ENCODE measurements around the gene KCNQ5. TPM values are rescaled to one million over a fixed set of nuclear protein-coding genes. Genes with fewer than 3 reads are reported as not detected.

Gene KCNQ5
- total RNA-seq, 1 experiment from 2014 or later: not detected

DNA sequence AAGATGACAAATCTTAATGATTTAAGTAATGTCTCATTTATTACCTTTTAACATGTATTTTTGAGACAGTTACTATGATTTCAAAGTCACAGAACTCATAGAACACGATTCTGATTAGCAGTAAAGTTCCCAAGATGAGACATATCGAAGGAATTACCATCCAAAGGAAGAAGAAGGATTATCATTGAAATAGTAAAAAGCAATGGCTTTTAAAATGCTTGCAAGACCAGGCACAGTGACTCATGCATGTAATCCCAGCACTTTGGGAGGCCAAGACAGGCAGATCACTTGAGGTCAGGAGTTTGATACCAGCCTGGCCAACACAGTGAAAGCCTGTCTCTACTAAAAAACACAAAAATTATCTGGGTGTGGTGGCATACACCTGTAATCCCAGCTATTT lies 384.3 kb downstream of the KCNQ5 start:
- Histone ChIP-seq H3K4me1 (ENCODE audit: control insufficient read depth in 1 of 2, insufficient read depth in 2 of 2, low read length in 2 of 2) (no peaks in the 10 kb centered on the region), H2AFZ (ENCODE audit: low read depth, low read length, poor library complexity, severe bottlenecking) (no peak overlapping the region), H3K4me3 (replicated peaks in 1 of 2; ENCODE audit: low read depth in 1 of 2, low read length in 2 of 2) (no peak overlapping the region), H4K20me1 (ENCODE audit: insufficient read depth) (no peaks in the 10 kb centered on the region), H3K36me3 (ENCODE audit: control insufficient read depth in 1 of 2, insufficient read depth in 2 of 2, low read length in 2 of 2) (no peaks in the 10 kb centered on the region), H3K79me2 (ENCODE audit: insufficient read depth, low read length) (no peaks in the 10 kb centered on the region), H3K27me3 (ENCODE audit: insufficient read depth, low read length) (peaks cover 52% of the 10 kb centered on the region), H3K4me2 (ENCODE audit: low read length) (no peak overlapping the region), H3K9me3 (ENCODE audit: control insufficient read depth in 1 of 2, insufficient read depth in 1 of 2, low read depth in 1 of 2, low read length in 2 of 2) (no peaks in the 10 kb centered on the region), H3K27ac (ENCODE audit: low read depth, low read length) (no peak overlapping the region), H3K9me2 (ENCODE audit: insufficient read depth) (no peaks in the 10 kb centered on the region), H3K9ac (ENCODE audit: low read length) (no peak overlapping the region)
- TF ChIP-seq EZH2phosphoT487 (IDR thresholded peaks at IDR 0.05; ENCODE audit: borderline replicate concordance) (no peak), CEBPB (IDR thresholded peaks at IDR 0.05; ENCODE audit: low read depth) (no peak), TCF7L2 (IDR thresholded peaks at IDR 0.05; ENCODE audit: borderline replicate concordance, extremely low read depth, insufficient read depth, insufficient read length) (no peak), EGR1 (IDR thresholded peaks at IDR 0.05; ENCODE audit: low read depth) (no peak), RAD21 (IDR thresholded peaks at IDR 0.05; ENCODE audit: low read depth) (no peak), SP1 (IDR thresholded peaks at IDR 0.05; ENCODE audit: low read depth) (no peak), POLR2A (IDR thresholded peaks at IDR 0.05; ENCODE audit: borderline replicate concordance, extremely low read depth, insufficient read depth, insufficient read length) (no peak), ZNF274 (IDR thresholded peaks at IDR 0.05; ENCODE audit: low read depth, low read length) (no peak), EZH2 (IDR thresholded peaks at IDR 0.05) (no peak)
- TF ChIP-seq, protein P1, sequence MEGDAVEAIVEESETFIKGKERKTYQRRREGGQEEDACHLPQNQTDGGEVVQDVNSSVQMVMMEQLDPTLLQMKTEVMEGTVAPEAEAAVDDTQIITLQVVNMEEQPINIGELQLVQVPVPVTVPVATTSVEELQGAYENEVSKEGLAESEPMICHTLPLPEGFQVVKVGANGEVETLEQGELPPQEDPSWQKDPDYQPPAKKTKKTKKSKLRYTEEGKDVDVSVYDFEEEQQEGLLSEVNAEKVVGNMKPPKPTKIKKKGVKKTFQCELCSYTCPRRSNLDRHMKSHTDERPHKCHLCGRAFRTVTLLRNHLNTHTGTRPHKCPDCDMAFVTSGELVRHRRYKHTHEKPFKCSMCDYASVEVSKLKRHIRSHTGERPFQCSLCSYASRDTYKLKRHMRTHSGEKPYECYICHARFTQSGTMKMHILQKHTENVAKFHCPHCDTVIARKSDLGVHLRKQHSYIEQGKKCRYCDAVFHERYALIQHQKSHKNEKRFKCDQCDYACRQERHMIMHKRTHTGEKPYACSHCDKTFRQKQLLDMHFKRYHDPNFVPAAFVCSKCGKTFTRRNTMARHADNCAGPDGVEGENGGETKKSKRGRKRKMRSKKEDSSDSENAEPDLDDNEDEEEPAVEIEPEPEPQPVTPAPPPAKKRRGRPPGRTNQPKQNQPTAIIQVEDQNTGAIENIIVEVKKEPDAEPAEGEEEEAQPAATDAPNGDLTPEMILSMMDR (IDR thresholded peaks at IDR 0.05 in 2 of 3, conservative IDR thresholded peaks at IDR 0.05 in 1 of 3; ENCODE audit: borderline replicate concordance in 1 of 3, insufficient read depth in 1 of 3, low read depth in 2 of 3, low read length in 2 of 3): no peak
- ATAC-seq: no peak
- ChIA-PET POLR2A (no interaction called here), RAD21 (ENCODE audit: low non-redundant PET in 1 of 2, low total read pairs in 2 of 2, uncharacterized antibody in 2 of 2, unreplicated experiment in 2 of 2) (no interaction called here), CTCF (no interaction called here)
- intact Hi-C loops (cut with micrococcal nuclease): no loop called here
- BruUV-seq (replicated peaks): no TSS peak
- no peak for DNase-seq (ENCODE audit: low read depth, low spot score)

DNA sequence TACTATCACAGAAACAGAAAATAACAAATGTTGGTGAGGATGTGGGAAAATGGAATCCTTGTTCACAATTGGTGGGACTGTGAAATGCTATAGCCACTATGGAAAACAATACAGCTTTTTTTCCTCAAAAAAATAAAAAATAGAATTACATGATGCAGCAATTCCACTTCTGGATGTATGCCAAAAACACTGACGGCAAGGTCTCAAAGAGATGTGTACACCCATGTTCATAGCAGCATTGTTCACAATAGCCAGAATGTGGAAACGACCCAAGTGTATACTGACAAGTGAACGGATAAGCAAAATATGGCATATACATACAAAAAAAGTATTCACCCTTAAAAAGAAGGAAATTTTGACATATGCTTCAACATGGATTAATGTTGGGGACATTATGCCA lies 390.1 kb downstream of the KCNQ5 start:
- H3K4me1 ChIP-seq (ENCODE audit: control insufficient read depth in 1 of 2, insufficient read depth in 2 of 2, low read length in 2 of 2): no peaks in the 10 kb centered on the region
- intact Hi-C loops (cut with micrococcal nuclease): no loop called here
- no peak overlapping the region for H3K4me3 ChIP-seq (replicated peaks in 1 of 2; ENCODE audit: low read depth in 1 of 2, low read length in 2 of 2)
- H3K4me2 ChIP-seq (ENCODE audit: low read length): no peak overlapping the region
- no peak overlapping the region for H3K27ac ChIP-seq (ENCODE audit: low read depth, low read length)
- no peak overlapping the region for H3K9ac ChIP-seq (ENCODE audit: low read length)
- ChIA-PET CTCF (no interaction called here), POLR2A (no interaction called here), RAD21 (ENCODE audit: low non-redundant PET in 1 of 2, low total read pairs in 2 of 2, uncharacterized antibody in 2 of 2, unreplicated experiment in 2 of 2) (no interaction called here)
- no peak overlapping the region for H2AFZ ChIP-seq (ENCODE audit: low read depth, low read length, poor library complexity, severe bottlenecking)
- H3K79me2 ChIP-seq (ENCODE audit: insufficient read depth, low read length): no peaks in the 10 kb centered on the region
- no peak for DNase-seq (ENCODE audit: low read depth, low spot score)
- no TSS peak for BruUV-seq (replicated peaks)
- H3K36me3 ChIP-seq (ENCODE audit: control insufficient read depth in 1 of 2, insufficient read depth in 2 of 2, low read length in 2 of 2): no peaks in the 10 kb centered on the region
- no peaks in the 10 kb centered on the region for H3K9me3 ChIP-seq (ENCODE audit: control insufficient read depth in 1 of 2, insufficient read depth in 1 of 2, low read depth in 1 of 2, low read length in 2 of 2)
- peaks cover 33% of the 10 kb centered on the region for H3K27me3 ChIP-seq (ENCODE audit: insufficient read depth, low read length)
- H4K20me1 ChIP-seq (ENCODE audit: insufficient read depth): no peaks in the 10 kb centered on the region
- no peaks in the 10 kb centered on the region for H3K9me2 ChIP-seq (ENCODE audit: insufficient read depth)
- no peak for ATAC-seq
- TF ChIP-seq EZH2phosphoT487 (IDR thresholded peaks at IDR 0.05; ENCODE audit: borderline replicate concordance) (no peak), POLR2AphosphoS5 (IDR thresholded peaks at IDR 0.05; ENCODE audit: low read depth, low read length) (no peak), ELF1 (IDR thresholded peaks at IDR 0.05; ENCODE audit: borderline replicate concordance, low read depth) (no peak), ZFX (IDR thresholded peaks at IDR 0.05) (no peak), ZNF274 (IDR thresholded peaks at IDR 0.05; ENCODE audit: low read depth, low read length) (no peak), TCF7L2 (IDR thresholded peaks at IDR 0.05; ENCODE audit: borderline replicate concordance, extremely low read depth, insufficient read depth, insufficient read length) (no peak), POLR2A (IDR thresholded peaks at IDR 0.05; ENCODE audit: borderline replicate concordance, extremely low read depth, insufficient read depth, insufficient read length) (no peak), SRF (IDR thresholded peaks at IDR 0.05; ENCODE audit: low read depth) (no peak), SP1 (IDR thresholded peaks at IDR 0.05; ENCODE audit: low read depth) (no peak), YY1 (IDR thresholded peaks at IDR 0.05; ENCODE audit: extremely low read depth, insufficient replicate concordance, low read depth, low read length) (no peak)
- TF ChIP-seq, protein P2, sequence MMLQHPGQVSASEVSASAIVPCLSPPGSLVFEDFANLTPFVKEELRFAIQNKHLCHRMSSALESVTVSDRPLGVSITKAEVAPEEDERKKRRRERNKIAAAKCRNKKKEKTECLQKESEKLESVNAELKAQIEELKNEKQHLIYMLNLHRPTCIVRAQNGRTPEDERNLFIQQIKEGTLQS (IDR thresholded peaks at IDR 0.05): no peak
- TF ChIP-seq, protein P3, sequence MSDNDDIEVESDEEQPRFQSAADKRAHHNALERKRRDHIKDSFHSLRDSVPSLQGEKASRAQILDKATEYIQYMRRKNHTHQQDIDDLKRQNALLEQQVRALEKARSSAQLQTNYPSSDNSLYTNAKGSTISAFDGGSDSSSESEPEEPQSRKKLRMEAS (IDR thresholded peaks at IDR 0.05): no peak

Measured in HCT116 (cell line).